ENCODE results near the gene LAX1.
A peak's percentile ranks its signal among the peaks of the same experiment; 100 is the strongest.
"Not testable (repeated sequence)": the region's sequence is repeated elsewhere in the genome, so short reads cannot be mapped to it uniquely, and the experiment has no call there.

The LAX1 gene

GRCh38 chr1:203769505-203770343, 4.7 kb downstream of the LAX1 start:
- no peak for DNase-seq

DNA sequence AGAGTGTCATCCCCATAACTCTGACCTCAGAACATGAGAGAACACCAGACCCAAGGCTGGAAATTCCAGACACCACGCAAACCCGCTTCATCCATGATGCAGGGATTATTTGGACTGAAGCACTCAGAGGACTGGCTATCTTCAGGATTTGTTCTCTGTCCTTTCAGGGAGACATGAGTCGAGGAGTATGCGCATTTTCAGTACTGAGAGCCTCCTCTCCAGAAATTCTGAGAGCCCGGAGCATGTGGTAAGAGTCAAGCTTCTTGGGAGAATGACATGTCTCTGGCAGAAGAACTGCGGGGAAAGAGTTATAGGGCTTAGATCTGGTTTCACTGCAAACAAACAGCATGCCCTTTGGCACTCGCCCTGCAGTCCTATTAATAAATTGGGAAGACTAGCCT, 6.9 kb downstream of the LAX1 start:
- DNase-seq, result no peak

- DNase-seq, result no peak
Observed at GRCh38 chr1:203772836-203773235, 7.9 kb downstream of the LAX1 start.

- DNase-seq, result peak; percentile 66
Observed at GRCh38 chr1:203776636-203777035, 11.7 kb downstream of the LAX1 start.

- DNase-seq, result no peak
Observed at GRCh38 chr1:203777596-203777995, 12.6 kb downstream of the LAX1 start.

GRCh38 chr1:203778146-203778545, 13.2 kb downstream of the LAX1 start:
- DNase-seq, result no peak

- DNase-seq, result no peak
Observed at GRCh38 chr1:203778789-203779188, 13.8 kb downstream of the LAX1 start.

- no peak for DNase-seq
Observed at GRCh38 chr1:203781962-203782361, 17.0 kb downstream of the LAX1 start.

- no peak for DNase-seq
Observed at GRCh38 chr1:203789966-203790365, 25.0 kb downstream of the LAX1 start.

- no peak for DNase-seq
Observed at GRCh38 chr1:203791498-203791897, 26.5 kb downstream of the LAX1 start.

DNA sequence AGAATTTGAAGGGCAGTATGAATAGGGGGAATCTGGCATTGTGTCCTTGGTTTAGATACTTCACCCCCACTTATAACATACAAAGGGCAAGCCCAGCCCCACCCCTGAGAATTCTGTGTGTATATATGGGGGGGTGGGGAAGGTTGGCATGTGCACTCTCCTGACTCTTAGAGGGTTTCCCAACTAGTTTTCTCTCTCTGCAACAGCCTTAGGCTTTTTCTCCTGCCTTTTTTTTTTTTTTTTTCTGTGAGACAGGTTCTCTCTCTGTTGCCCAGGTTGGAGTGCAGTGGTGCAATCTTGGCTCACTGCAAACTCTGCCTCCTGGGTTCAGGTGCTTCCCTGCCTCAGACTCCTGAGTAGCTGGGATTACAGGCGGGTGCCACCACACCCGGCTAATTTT, 27.5 kb downstream of the LAX1 start:
- no peak for DNase-seq

GRCh38 chr1:203793561-203793960, 28.6 kb downstream of the LAX1 start:
- DNase-seq, result not testable (repeated sequence)

DNA sequence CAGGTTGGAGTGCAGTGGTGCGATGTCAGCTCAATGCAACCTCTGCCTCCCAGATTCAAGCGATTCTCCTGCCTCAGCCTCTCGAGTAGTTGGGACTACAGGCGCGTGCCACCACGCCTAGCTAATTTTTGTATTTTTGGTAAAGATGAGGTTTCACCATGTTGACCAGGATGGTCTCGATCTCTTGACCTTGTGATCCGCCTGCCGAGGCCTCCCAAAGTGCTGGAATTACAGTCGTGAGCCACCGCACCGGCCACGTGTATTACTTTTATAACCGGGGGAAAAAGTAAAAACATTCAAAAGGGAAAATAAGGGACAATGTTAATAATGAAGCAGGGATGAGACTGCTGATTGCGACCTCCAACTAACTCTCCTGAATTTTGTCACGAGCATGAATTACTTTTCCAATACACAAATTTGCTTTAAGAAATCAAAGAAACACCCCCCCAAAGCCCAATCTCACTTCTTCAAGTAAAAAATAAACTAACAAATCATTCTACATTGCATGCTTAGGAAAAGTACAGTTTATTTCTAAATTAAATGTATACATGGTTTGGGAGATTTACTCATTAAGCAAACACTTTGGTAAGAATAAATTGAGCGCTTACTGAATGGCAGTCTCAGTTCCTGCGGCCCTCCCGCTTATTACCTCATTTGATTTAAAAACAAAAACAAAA, 29.9 kb downstream of the LAX1 start:
- no peak for DNase-seq

DNA sequence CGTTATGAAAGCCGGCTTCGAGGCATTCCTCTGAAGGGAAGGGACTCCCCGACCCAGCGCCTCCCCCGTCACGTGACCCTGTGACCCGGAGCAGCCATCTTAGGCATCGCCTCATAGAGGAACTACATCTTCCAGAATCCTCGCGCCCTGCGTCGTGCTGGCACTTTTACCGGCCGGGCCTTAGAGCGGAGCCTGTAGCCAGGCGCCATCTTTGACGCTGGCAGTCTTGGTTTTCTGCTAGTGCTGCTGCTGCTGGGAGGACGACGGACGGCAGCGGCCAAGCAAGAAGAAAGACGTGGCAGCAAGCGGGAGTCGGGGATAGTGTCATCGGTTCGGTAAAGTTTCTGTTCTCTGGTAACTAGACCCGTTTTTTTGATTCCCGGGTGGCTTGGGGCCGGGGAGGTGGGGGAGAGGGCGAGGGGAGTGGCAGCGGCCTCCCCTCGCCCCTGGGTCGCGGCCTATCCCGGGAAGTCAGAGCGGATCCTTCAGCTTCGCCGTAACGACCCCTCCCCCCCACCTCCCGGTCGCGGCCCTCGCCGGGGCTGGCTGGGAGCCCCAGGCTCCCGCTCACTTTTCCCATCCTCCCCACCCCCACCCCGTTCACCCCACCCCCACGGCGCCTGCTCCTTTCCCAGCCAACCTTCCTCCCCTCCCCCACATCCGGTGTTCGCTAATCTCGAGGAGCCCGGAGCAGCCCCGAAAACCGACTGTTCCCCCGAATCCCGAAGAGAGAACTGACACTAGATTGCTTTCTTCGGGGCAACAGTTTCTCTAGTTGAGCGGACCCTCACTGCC, 30.7 kb downstream of the LAX1 start, which contains the start of the genes ZBED6 and ZC3H11A:
ZBED6 (plus strand) TSS at position 183 of the 795 bp plus-strand sequence. CDS start 1,900 bp downstream, outside the sequence.
ZC3H11A (plus strand) TSS at position 183 of the 795 bp plus-strand sequence. CDS start 21,448 bp downstream, outside the sequence.
- peak; percentile 98 for DNase-seq

- no peak for DNase-seq
Observed at GRCh38 chr1:203796236-203796605, 31.2 kb downstream of the LAX1 start.

DNA sequence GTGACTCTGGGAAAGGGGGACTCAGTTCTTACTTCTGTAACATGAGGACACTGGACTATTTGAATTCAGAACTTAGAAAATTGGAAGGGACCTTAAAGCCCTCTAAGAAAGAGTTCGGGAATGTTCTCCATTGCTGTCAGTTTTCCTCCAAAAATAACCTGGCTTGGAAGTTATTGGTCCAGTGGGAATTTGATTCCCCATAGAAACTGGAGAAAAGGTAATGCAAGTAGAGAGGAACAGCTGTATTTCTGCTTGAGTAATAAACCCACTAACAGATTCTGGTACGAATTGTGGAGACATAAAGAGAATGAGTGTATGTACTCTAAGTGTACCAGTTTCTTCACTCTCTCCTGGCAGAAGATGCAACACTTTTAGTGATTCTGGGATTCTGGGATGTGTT, 32.2 kb downstream of the LAX1 start:
- DNase-seq, result no peak

DNA sequence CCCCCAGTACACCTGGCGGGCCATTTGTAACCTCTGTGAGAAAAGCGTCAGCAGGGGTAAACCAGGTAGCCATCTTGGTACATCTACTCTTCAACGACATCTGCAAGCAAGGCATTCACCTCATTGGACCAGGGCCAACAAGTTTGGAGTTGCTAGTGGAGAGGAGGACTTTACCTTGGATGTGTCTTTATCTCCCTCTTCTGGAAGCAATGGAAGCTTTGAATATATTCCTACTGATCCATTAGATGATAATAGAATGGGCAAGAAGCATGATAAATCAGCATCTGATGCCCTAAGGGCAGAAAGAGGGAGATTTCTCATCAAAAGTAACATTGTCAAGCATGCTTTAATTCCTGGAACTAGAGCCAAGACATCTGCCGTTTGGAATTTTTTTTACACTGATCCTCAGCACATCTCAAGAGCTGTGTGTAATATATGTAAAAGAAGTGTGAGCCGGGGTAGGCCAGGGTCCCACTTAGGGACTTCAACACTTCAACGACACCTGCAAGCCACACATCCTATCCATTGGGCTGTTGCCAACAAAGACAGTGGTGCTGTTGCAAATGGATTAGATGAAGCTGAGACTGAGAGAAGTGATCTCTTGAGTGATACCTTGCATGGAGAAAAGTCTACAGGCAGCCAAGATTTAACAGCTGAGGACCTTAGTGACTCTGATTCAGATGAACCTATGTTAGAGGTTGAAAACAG, 33.1 kb downstream of the LAX1 start:
- no peak for DNase-seq

DNA sequence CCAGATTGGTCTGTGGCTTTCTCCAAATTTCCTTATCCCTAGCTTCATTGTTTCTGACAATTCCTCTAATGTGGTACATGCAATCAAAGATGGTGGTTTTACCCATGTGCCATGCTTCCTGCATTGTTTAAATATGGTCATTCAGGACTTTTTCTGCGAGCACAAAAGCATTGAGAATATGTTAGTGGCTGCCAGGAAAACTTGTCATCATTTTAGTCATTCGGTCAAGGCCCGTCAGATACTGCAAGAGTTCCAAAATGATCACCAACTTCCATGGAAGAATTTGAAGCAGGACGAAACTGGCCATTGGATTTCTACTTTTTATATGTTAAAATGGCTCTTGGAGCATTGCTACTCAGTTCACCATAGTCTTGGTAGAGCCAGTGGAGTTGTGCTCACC, 34.2 kb downstream of the LAX1 start:
- DNase-seq, result no peak

- DNase-seq, result no peak
Observed at GRCh38 chr1:203799971-203800370, 35.0 kb downstream of the LAX1 start.

GRCh38 chr1:203805689-203806088, 40.7 kb downstream of the LAX1 start:
- DNase-seq, result no peak

- no peak for DNase-seq
Observed at GRCh38 chr1:203807196-203807595, 42.2 kb downstream of the LAX1 start.

DNA sequence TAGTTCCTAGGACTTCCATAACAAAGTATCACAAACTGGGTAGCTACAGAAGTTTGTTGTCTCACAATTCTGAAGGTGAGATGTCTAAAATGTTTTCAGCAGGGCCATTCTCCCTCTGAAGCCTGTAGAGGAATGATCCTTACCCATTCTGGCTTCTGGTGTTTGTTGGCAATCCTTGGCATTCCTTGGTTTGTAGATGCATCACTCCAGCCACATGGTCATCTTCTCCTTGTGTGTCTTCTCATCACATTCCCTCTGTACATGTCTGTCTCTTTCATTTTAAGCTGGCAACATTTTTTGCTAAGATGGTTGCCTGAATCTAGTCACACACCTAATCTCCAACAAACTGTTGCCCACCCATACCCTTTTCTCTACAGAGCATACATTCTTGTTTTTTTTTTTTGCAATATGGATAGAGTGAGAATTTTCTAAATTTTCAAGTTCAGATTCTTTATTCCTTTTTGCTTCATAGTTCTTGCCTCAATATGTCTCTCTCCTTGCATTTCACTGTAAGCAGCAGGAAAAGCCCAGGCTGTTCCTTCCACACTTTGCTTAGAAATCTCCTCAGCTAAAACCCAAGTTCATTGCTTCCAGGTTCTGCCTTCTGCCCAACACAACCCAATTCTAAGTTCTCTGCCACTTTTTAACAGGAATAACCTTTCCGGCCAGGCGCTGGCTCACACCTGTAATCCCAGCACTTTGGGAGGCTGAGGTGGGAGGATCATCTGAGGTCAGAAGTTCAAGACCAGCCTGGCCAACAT, 48.8 kb downstream of the LAX1 start:
- DNase-seq, result no peak

Measured in midbrain (tissue), 1 donor.